GM10266 (cell line): ENCODE results near the gene MBD6.
"Not testable (repeated sequence)": the region's sequence is repeated elsewhere in the genome, so short reads cannot be mapped to it uniquely, and the experiment has no call there.

Source experiments
- DNase-seq: peaks from one replicate; pipeline ENCODE4 v3.0.0; 2012; ENCODE audit errors: extremely low spot score
- TF ChIP-seq, protein P1 (sequence below): IDR thresholded peaks from 2 replicates; pipeline ENCODE4 v1.5.1; 2012; ENCODE audit warnings: mild to moderate bottlenecking, low read depth; ENCODE audit not compliant: control insufficient read depth, insufficient read depth; ENCODE audit errors: missing control alignments

The MBD6 gene

DNA sequence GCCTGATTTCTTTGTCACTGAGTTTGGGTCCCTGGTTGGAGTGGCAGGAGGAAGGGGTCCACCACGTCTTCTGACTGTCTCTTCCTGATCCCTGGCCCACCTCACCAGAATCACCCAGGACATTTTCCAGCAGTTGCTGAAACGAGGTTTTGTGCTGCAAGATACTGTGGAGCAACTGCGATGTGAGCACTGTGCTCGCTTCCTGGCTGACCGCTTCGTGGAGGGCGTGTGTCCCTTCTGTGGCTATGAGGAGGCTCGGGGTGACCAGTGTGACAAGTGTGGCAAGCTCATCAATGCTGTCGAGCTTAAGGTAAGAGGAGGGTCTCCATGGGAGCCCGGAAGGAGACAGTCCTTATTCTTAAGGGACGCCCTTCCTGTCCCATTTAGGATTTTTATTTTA lies 22.4 kb upstream of the MBD6 start:
- DNase-seq = no peak
- TF ChIP-seq, protein P1, sequence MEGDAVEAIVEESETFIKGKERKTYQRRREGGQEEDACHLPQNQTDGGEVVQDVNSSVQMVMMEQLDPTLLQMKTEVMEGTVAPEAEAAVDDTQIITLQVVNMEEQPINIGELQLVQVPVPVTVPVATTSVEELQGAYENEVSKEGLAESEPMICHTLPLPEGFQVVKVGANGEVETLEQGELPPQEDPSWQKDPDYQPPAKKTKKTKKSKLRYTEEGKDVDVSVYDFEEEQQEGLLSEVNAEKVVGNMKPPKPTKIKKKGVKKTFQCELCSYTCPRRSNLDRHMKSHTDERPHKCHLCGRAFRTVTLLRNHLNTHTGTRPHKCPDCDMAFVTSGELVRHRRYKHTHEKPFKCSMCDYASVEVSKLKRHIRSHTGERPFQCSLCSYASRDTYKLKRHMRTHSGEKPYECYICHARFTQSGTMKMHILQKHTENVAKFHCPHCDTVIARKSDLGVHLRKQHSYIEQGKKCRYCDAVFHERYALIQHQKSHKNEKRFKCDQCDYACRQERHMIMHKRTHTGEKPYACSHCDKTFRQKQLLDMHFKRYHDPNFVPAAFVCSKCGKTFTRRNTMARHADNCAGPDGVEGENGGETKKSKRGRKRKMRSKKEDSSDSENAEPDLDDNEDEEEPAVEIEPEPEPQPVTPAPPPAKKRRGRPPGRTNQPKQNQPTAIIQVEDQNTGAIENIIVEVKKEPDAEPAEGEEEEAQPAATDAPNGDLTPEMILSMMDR = no peak

DNA sequence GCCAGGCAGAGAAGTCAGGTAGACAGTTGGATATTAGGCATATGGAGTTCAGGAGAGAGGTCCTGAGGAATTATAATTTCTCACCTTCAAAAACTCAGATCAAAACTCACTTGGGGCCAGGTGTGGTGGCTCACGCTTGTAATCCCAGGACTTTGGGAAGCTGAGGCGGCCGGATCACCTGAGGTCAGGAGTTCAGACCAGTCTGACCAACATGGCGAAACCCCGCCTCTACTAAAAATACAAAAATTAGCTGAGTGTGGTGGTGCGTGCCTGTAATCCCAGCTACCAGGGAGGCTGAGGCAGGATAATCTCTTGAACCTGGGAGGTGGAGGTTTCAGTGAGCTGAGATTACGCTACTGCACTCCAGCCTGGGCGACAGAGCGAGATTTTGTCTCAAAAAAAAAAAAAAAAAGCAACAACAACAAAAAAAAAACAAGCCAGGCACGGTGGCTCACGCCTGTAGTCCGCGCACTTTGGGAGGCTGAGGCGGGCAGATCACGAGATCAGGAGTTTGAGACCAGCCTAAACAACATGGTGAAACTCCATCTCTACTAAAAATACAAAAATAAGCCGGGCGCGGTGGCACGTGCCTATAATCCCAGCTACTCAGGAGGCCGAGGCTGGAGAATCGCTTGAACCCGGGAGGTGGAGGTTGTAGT lies 20.2 kb upstream of the MBD6 start:
- DNase-seq = not testable (repeated sequence)

DNA sequence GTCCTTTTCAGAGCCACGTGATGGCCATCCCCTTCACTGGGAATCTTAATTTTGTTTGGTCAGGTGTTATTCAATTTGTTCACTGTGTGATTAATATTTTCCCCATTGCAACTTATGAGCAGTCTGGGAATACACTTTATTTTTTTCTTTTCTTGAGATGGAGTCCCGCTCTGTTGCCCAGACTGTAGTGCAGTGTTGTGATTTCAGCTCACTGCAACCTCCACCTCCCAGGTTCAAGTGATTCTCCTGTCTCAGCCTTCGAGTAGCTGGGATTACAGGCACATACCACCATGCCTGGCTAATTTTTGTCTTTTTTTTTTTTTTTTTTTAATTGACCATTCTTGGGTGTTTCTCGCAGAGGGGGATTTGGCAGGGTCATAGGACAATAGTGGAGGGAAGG lies 16.1 kb upstream of the MBD6 start:
- DNase-seq = not testable (repeated sequence)

DNA sequence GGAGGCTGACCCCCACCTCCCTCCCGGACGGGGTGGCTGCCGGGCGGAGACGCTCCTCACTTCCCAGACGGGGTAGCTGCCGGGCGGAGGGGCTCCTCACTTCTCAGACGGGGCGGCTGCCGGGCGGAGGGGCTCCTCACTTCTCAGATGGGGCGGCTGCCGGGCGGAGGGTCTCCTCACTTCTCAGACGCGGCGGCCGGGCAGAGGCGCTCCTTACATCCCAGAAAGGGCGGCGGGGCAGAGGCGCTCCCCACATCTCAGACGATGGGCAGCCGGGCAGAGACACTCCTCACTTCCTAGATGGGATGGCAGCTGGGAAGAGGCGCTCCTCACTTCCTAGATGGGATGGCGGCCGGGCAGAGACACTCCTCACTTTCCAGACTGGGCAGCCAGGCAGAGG lies 14.8 kb upstream of the MBD6 start:
- DNase-seq = not testable (repeated sequence)

DNA sequence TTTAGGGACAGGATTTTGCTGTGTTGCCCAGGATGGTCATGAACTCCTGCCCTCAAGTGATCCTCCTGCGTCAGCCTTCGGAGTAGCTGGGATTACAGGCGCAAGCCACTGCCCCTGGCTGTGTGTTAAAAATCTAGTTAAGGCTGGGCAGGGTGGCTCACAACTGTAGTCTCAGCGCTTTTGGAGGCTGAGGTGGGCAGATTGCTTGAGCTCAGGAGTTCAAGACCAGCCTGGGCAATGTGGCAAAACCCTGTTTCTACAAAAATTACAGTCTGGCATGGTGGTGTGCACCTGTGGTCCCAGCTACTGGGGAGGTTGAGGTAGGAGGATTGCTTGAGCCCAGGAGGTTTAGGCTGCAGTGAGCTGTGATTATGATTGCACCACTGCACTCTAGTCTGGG lies 11.5 kb upstream of the MBD6 start:
- DNase-seq = no peak
- TF ChIP-seq, protein P1 = no peak

DNA sequence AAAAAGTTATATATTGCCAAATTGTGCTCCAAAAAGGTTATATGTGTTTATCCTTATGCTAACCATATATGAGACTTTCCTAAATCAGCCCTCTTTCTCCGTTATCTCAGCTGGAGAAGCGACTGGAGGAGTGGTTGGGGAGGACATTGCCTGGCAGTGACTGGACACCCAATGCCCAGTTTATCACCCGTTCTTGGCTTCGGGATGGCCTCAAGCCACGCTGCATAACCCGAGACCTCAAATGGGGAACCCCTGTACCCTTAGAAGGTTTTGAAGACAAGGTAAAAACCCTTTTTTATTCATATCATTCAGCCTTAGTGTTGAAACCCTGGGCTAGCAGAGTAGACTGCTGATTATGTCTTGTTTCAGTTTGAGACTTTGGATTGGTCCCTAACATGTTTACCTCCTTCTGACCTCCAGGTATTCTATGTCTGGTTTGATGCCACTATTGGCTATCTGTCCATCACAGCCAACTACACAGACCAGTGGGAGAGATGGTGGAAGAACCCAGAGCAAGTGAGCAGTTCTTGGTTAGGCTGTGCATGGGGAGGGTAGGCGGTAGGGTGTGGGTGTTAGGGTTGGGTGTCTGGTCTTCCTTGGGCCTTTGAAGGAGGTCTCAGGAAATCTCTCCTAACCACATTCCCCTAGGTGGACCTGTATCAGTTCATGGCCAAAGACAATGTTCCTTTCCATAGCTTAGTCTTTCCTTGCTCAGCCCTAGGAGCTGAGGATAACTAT lies 10.9 kb upstream of the MBD6 start:
- DNase-seq = no peak
- TF ChIP-seq, protein P1 = no peak

DNA sequence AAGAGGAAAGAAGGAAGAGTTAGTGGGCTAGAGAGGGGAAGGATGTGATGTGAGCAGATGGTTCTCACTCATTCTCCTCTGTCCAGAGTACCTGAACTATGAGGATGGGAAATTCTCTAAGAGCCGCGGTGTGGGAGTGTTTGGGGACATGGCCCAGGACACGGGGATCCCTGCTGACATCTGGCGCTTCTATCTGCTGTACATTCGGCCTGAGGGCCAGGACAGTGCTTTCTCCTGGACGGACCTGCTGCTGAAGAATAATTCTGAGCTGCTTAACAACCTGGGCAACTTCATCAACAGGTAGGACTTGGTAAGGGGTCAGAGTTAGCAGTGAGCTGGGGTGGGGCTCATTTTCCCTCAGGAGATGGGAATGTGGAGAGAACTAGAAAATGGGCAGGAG lies 10.0 kb upstream of the MBD6 start:
- TF ChIP-seq, protein P1 = no peak
- no peak for DNase-seq

DNA sequence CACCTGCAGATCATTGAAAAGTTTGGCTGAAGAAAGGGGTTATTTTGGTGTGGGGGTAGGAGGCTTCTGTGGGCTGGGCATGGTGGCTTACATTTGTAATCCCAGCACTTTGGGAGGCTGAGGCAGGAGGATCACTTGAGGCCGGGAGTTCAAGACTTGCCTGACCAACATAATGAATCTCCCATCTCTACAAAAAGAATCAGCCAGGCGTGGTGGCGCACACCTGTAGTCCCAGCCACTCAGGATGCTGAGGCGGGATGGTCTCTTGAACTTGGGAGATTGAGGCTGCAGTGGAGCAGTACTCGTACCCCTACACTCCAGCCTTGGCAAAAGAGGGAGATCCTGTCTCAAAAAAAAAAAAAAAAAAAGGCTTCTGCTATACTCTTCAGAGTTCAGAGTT lies 9.4 kb upstream of the MBD6 start:
- DNase-seq = no peak
- TF ChIP-seq, protein P1 = no peak

DNA sequence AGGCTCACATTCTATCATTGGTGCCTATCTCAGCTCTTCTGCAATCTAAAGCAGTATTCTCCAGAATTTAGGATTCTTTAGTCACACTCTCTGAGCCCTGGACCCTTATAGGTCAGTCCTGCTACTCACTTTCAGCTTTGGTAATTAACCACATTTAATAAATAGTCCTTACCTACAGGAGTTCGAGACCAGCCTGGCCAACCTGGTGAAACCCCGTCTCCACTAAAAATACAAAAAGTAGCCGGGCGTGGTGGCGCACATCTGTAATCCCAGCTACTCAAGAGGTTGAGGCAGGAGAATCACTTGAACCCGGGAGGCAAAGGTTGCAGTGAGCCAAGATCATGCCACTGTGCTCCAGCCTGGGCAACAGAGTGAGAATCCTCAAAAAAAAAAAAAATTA lies 8.9 kb upstream of the MBD6 start:
- not testable (repeated sequence) for DNase-seq

DNA sequence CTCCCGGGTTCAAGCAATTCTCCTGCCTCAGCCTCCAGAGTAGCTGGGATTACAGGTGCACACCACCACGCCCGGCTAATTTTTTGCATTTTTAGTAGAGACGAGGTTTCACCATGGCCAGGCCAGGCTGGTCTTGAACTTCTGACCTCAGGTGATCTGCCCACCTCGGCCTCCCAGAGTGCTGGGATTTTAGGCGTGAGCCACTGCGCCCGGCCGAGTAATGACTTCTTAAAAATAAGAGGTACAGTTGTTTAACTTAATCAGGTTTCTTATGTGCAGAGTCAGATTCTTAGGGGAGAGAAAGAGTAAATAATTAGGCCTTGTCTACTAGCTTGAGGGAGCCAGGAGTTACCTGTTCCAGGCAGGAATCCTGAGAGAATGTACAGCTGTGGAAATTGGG lies 8.4 kb upstream of the MBD6 start:
- not testable (repeated sequence) for DNase-seq
